ENCODE measurements around the gene BCL2L13.
A peak's percentile ranks its signal among the peaks of the same experiment; 100 is the strongest.
"Not testable (repeated sequence)": the region's sequence is repeated elsewhere in the genome, so short reads cannot be mapped to it uniquely, and the experiment has no call there.

The BCL2L13 gene

GRCh38 chr22:17728786-17729185 is 90.2 kb downstream of the BCL2L13 start:
- no peak for DNase-seq (ENCODE audit: low spot score)

- DNase-seq (ENCODE audit: low spot score) = no peak
These were observed 91.0 kb downstream of the BCL2L13 start for GRCh38 chr22:17729561-17729960.

- no peak for DNase-seq (ENCODE audit: low spot score)
These were observed 93.8 kb downstream of the BCL2L13 start for GRCh38 chr22:17732251-17732854.

GRCh38 chr22:17733466-17733865 is 94.9 kb downstream of the BCL2L13 start:
- no peak for DNase-seq (ENCODE audit: low spot score)

- no peak for DNase-seq (ENCODE audit: low spot score)
These were observed 95.6 kb downstream of the BCL2L13 start for GRCh38 chr22:17734187-17734586.

- no peak for DNase-seq (ENCODE audit: low spot score)
These were observed 100.0 kb downstream of the BCL2L13 start for GRCh38 chr22:17738386-17739128.

GRCh38 chr22:17739196-17739975 is 100.8 kb downstream of the BCL2L13 start:
- DNase-seq (ENCODE audit: low spot score) = no peak

- DNase-seq (ENCODE audit: low spot score) = no peak
These were observed 103.4 kb downstream of the BCL2L13 start for GRCh38 chr22:17741866-17742526.

GRCh38 chr22:17742527-17742902 is 104.0 kb downstream of the BCL2L13 start:
- DNase-seq (ENCODE audit: low spot score) = peak; percentile 80

GRCh38 chr22:17743661-17744411 is 105.3 kb downstream of the BCL2L13 start:
- no peak for DNase-seq (ENCODE audit: low spot score)

- DNase-seq (ENCODE audit: low spot score) = no peak
These were observed 105.9 kb downstream of the BCL2L13 start for GRCh38 chr22:17744430-17744829.

- no peak for DNase-seq (ENCODE audit: low spot score)
These were observed 108.4 kb downstream of the BCL2L13 start for GRCh38 chr22:17746916-17747315.

GRCh38 chr22:17748555-17749353 is 110.2 kb downstream of the BCL2L13 start:
- DNase-seq (ENCODE audit: low spot score) = no peak

- no peak for DNase-seq (ENCODE audit: low spot score)
These were observed 111.2 kb downstream of the BCL2L13 start for GRCh38 chr22:17749605-17750395.

GRCh38 chr22:17751596-17751995 is 113.0 kb downstream of the BCL2L13 start:
- DNase-seq (ENCODE audit: low spot score) = no peak

- no peak for DNase-seq (ENCODE audit: low spot score)
These were observed 114.9 kb downstream of the BCL2L13 start for GRCh38 chr22:17753401-17753989.

GRCh38 chr22:17754233-17754925 is 115.8 kb downstream of the BCL2L13 start:
- no peak for DNase-seq (ENCODE audit: low spot score)

- DNase-seq (ENCODE audit: low spot score) = no peak
These were observed 122.6 kb downstream of the BCL2L13 start for GRCh38 chr22:17761138-17761488.

GRCh38 chr22:17763442-17763841 is 124.9 kb downstream of the BCL2L13 start:
- DNase-seq (ENCODE audit: low spot score) = not testable (repeated sequence)
